Heart right ventricle (tissue), 16 donors: ENCODE results near the gene ANKRD13B. TPM values are rescaled to one million over a fixed set of nuclear protein-coding genes. Genes with fewer than 3 reads are reported as not detected.

Source experiments
- ATAC-seq, 8 donors: fragments of 200-7000 bp; cut with Tn5 transposase; one replicate each; pipeline ENCODE4 v1.9.1; 2020; ENCODE audit warnings: mild to moderate bottlenecking in 8 of 8, moderate library complexity in 8 of 8, moderate number of reproducible peaks in 1 of 8
- DNase-seq, 2 donors: peaks; one replicate each; pipeline ENCODE4 v3.0.0-alpha.2; 2020
- H3K27ac ChIP-seq, 10 donors: fragments of 200-600 bp; sonication (generic) in 2 of 10; one replicate each; pipeline versions ENCODE4 v1.5.0 to v1.8.0; 2020 to 2022; ENCODE audit warnings: mild to moderate bottlenecking in 3 of 10
- H3K27me3 ChIP-seq, 7 donors: fragments of 200-600 bp; one replicate each; pipeline ENCODE4 v1.8.0; 2021 to 2022; ENCODE audit warnings: mild to moderate bottlenecking in 2 of 7
- H3K36me3 ChIP-seq, 9 donors: fragments of 200-600 bp; sonication (generic) in 1 of 9; one replicate each; pipeline versions ENCODE4 v1.5.0 to v1.8.0; 2020 to 2022; ENCODE audit warnings: mild to moderate bottlenecking in 2 of 9
- H3K4me1 ChIP-seq, 9 donors: fragments of 200-600 bp; sonication (generic) in 1 of 9; one replicate each; pipeline versions ENCODE4 v1.5.0 to v1.8.0; 2020 to 2022; ENCODE audit warnings: mild to moderate bottlenecking in 4 of 9
- H3K4me3 ChIP-seq, 10 donors: fragments of 200-600 bp; sonication (generic) in 2 of 10; one replicate each; pipeline versions ENCODE4 v1.5.0 to v1.8.0; 2020 to 2022; ENCODE audit warnings: mild to moderate bottlenecking in 7 of 10, moderate library complexity in 2 of 10
- H3K9me3 ChIP-seq, 11 donors: fragments of 200-600 bp in 10 of 11; sonication (generic) in 2 of 11; one replicate each; pipeline versions ENCODE4 v1.5.0 to v1.8.0; 2013 to 2022; ENCODE audit warnings: mild to moderate bottlenecking in 2 of 11, control low read depth in 1 of 11, moderate library complexity in 1 of 11
- CTCF ChIP-seq, 9 donors: fragments of 200-600 bp; sonication (generic) in 2 of 9; IDR thresholded peaks; one replicate each; pipeline versions ENCODE4 v1.5.0 to v1.8.0; 2021 to 2022; ENCODE audit warnings: antibody characterized with exemption in 9 of 9, mild to moderate bottlenecking in 5 of 9, moderate library complexity in 1 of 9
- WGBS, 2 donors: extraction: QIAGEN DNeasy Blood & Tissue Kit; methylation state at CpG; one replicate each; pipeline ENCODE4 v1.1.7; 2013; ENCODE audit warnings: inconsistent platforms in 1 of 2; 5-methylcytosine and 5-hydroxymethylcytosine counted together
- intact Hi-C, 10 donors: fragments of 100-400 bp; cut with DNase I; formaldehyde crosslinking; loops; one replicate each; pipeline versions ENCODE4 v1.11.1 to v1.14.2; 2022
- polyA plus RNA-seq, 2 donors: library from polyadenylated mRNA; stranded (reverse); fragments of 200-250 nt; gene quantifications; one replicate each; pipeline ENCODE4 v1.2.3, GENCODE V29; 2013
- total RNA-seq, 10 donors: library from RNA; stranded (reverse); fragmentation: NEBNext Ultra II Directional in 3 of 10; extraction: Animal tissue kit (Norgen Biotek cat#: 25700) in 3 of 10; gene quantifications; one replicate each; pipeline versions ENCODE4 v1.2.1 to v1.2.4, GENCODE V29; 2021 to 2023
- donor health status: Arrhythmogenic right ventricular cardiomyopathy.
- donor health status: ischemic (EF 13 %, LVEDD 7.1; RV severe dilation, severe dysfunction).
- donor health status: healthy with polysubstance abuse.
- donor health status: DM: no; HTN: yes; CAD: no.
- donor health status: DM: no; HTN: no; CAD: no.
- donor health status: ischemic (EF 25% LVEDD 6.9; RV normal size, moderate dysfunction).
- donor health status: ischemic (EF 25% LVEDD 5.7; RV mildly dilated, moderate dysfunction).
- donor health status: healthy.
- donor health status: DM: yes; HTN: yes; CAD: no.
- donor health status: Ischemic cardiomyopathy.
- donor health status: ischemic (EF 35%, LVEDD 5.7; RV mildly dilated, moderate dysfunction).
- donor health status: nonischemic (EF 11% LVEDD 7.7; RV severe dilation, severe dysfunction).
- donor health status: DM: yes; HTN: yes; CAD: no.
- donor health status: PGD.
- donor health status: ischemic (EF 29% LVEDD 5.4; RV normal size, mild dysfunction).
- donor health status: nonischemic (EF 23%, LVEDD 6.1; RV moderate dilation, normal function).

The ANKRD13B gene
- total and polyA plus RNA-seq, 12 donors, result 2.5 to 9.7 (median 5.7) TPM

DNA sequence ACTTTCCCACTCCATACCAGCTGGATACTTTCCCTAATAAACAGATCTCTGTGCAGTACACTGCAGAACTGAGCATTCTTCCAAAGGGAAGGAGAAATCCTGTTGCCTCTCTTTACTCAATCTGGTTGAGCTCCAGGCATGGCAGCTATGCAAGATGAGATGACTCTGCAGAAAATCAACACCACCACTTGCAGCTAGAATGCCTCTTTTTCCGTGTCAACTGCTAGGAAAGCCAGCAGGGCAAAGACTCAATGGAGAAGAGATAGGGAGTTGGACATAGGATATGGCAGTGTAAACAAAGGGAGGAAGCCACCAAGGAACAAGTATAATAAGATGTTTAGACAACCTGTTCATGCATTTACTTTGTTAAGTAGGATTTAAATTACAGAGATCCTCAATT, 70.2 kb downstream of the ANKRD13B start:
- WGBS, 2 donors, result 15 to 18% methylated on average over 1 of the region's 1 CpG
- Histone ChIP-seq H3K4me3 (no peak overlapping the region), H3K27ac (peak overlapping the region in 8 of 10 donors; percentile 4 to 61 (median 36)), H3K36me3 (peaks cover 0 to 96% (median 17%) of the 10 kb centered on the region in 9 donors), H3K27me3 (no peaks in the 10 kb centered on the region), H3K4me1 (peaks cover 0 to 57% (median 24%) of the 10 kb centered on the region in 9 donors), H3K9me3 (no peaks in the 10 kb centered on the region)
- intact Hi-C loops, result no loop called here
- ATAC-seq (peak in 4 of 8 donors; percentile 12 to 31 (median 14)), DNase-seq (no peak)
- no peak for TF ChIP-seq CTCF (IDR thresholded peaks at IDR 0.05)

Other genes starting within 250 kb of the ANKRD13B start
- 10 to 100 TPM; 49.6 to 86.9 (median 70.7) TPM for gene TAOK1, start 202.8 kb upstream of the ANKRD13B start, total RNA-seq
- 1 to 10 TPM; 6.4 to 8.9 TPM for gene TAOK1, start 202.8 kb upstream of the ANKRD13B start, polyA plus RNA-seq
- gene ABHD15, start 26.1 kb upstream of the ANKRD13B start, total RNA-seq, result 1 to 10 TPM; 4.4 to 9.0 (median 5.6) TPM
- 1 to 10 TPM; 3.5 to 5.7 TPM for gene ABHD15, start 26.1 kb upstream of the ANKRD13B start, polyA plus RNA-seq
- 10 to 100 TPM; 24.0 to 41.6 (median 30.2) TPM for gene TP53I13, start 24.4 kb upstream of the ANKRD13B start, total RNA-seq
- 100 to 1,000 TPM in 1 of 2 donors, 10 to 100 TPM in 1; 92.8 to 106 TPM for gene TP53I13, start 24.4 kb upstream of the ANKRD13B start, polyA plus RNA-seq
- gene GIT1, start 3.5 kb upstream of the ANKRD13B start, total RNA-seq, result 10 to 100 TPM; 20.6 to 34.7 (median 28.1) TPM
- gene GIT1, start 3.5 kb upstream of the ANKRD13B start, polyA plus RNA-seq, result 10 to 100 TPM; 31.6 to 35.4 TPM
- gene CORO6, start 29.8 kb downstream of the ANKRD13B start, total RNA-seq, result 100 to 1,000 TPM in 4 of 10 donors, 10 to 100 TPM in 6; 72.0 to 110 (median 90.9) TPM
- gene CORO6, start 29.8 kb downstream of the ANKRD13B start, polyA plus RNA-seq, result 100 to 1,000 TPM in 1 of 2 donors, 10 to 100 TPM in 1; 53.2 to 262 TPM